Left ventricle myocardium inferior (tissue), 1 donor: Measurements from ENCODE around the gene HEXD. TPM values are rescaled to one million over a fixed set of nuclear protein-coding genes. Genes with fewer than 3 reads are reported as not detected.
"Not testable (repeated sequence)": the region's sequence is repeated elsewhere in the genome, so short reads cannot be mapped to it uniquely, and the experiment has no call there.

Source experiments
- DNase-seq: peaks from one replicate; pipeline ENCODE4 v3.0.0-alpha.2; 2020
- H3K27ac ChIP-seq: fragments of 200-600 bp; replicated peaks from 2 replicates; pipeline ENCODE4 v1.8.0; 2021
- H3K27me3 ChIP-seq: fragments of 200-600 bp; 2 replicates; pipeline ENCODE4 v1.8.0; 2021; ENCODE audit warnings: low read depth
- H3K36me3 ChIP-seq: fragments of 200-600 bp; 2 replicates; pipeline ENCODE4 v1.8.0; 2021
- H3K4me1 ChIP-seq: fragments of 200-600 bp; 2 replicates; pipeline ENCODE4 v1.8.0; 2021
- H3K4me3 ChIP-seq: fragments of 200-600 bp; 2 replicates; pipeline ENCODE4 v1.8.0; 2021; ENCODE audit warnings: mild to moderate bottlenecking, moderate library complexity
- H3K9me3 ChIP-seq: fragments of 200-600 bp; replicated peaks from 2 replicates; pipeline ENCODE4 v1.8.0; 2021
- CTCF ChIP-seq: fragments of 200-600 bp; IDR thresholded peaks from 2 replicates; pipeline ENCODE4 v1.8.0; 2021; ENCODE audit warnings: antibody characterized with exemption, mild to moderate bottlenecking, borderline replicate concordance
- intact Hi-C: fragments of 100-400 bp; cut with micrococcal nuclease; formaldehyde crosslinking; loops from one replicate; pipeline ENCODE4 v1.11.0; 2022
- total RNA-seq: library from RNA; stranded (reverse); fragmentation: NEBNext Ultra II Directional; extraction: Animal tissue kit (Norgen Biotek cat#: 25700); gene quantifications from one replicate; pipeline ENCODE4 v1.2.1, GENCODE V29; 2021
- donor health status: DM: no; HTN: yes; CAD: no; lungs with severe emphysema.

Gene HEXD
- total RNA-seq, 1 donor from 2014 or later = 14.1 TPM

GRCh38 chr17:82376042-82376730 lies 42.0 kb upstream of the HEXD start:
- TF ChIP-seq CTCF = no peak
- H3K36me3 ChIP-seq = no peaks in the 10 kb centered on the region
- H3K4me3 ChIP-seq = no peak overlapping the region
- peaks cover 92% of the 10 kb centered on the region for H3K27me3 ChIP-seq
- H3K27ac ChIP-seq = no peak overlapping the region
- H3K4me1 ChIP-seq = peaks cover 28% of the 10 kb centered on the region
- no peak for DNase-seq
- H3K9me3 ChIP-seq = no peaks in the 10 kb centered on the region
- intact Hi-C loops = no loop called here

GRCh38 chr17:82377294-82377693 lies 40.9 kb upstream of the HEXD start:
- Histone ChIP-seq H3K27me3 (peaks cover 83% of the 10 kb centered on the region), H3K4me1 (peaks cover 17% of the 10 kb centered on the region)
- DNase-seq, H3K27ac ChIP-seq, H3K9me3 ChIP-seq, H3K4me3 ChIP-seq, intact Hi-C loops, H3K36me3 ChIP-seq: not testable (repeated sequence)

GRCh38 chr17:82377924-82378740 lies 40.0 kb upstream of the HEXD start:
- no peak overlapping the region for H3K27ac ChIP-seq
- intact Hi-C loops = no loop called here
- no peak for TF ChIP-seq CTCF
- H3K27me3 ChIP-seq = peaks cover 75% of the 10 kb centered on the region
- no peaks in the 10 kb centered on the region for H3K9me3 ChIP-seq
- H3K4me1 ChIP-seq = peaks cover 9% of the 10 kb centered on the region
- H3K36me3 ChIP-seq = no peaks in the 10 kb centered on the region
- no peak for DNase-seq
- H3K4me3 ChIP-seq = no peak overlapping the region

GRCh38 chr17:82378741-82379021 lies 39.5 kb upstream of the HEXD start:
- Histone ChIP-seq H3K27me3 (peaks cover 73% of the 10 kb centered on the region), H3K36me3 (no peaks in the 10 kb centered on the region), H3K9me3 (no peaks in the 10 kb centered on the region), H3K27ac (no peak overlapping the region), H3K4me3 (no peak overlapping the region), H3K4me1 (peaks cover 7% of the 10 kb centered on the region)
- no peak for DNase-seq
- no peak for TF ChIP-seq CTCF
- intact Hi-C loops = no loop called here

- H3K4me3 ChIP-seq = no peak overlapping the region
- TF ChIP-seq CTCF = no peak
- peaks cover 29% of the 10 kb centered on the region for H3K4me1 ChIP-seq
- intact Hi-C loops = no loop called here
- DNase-seq = no peak
- H3K36me3 ChIP-seq = no peaks in the 10 kb centered on the region
- H3K27me3 ChIP-seq = peaks cover 73% of the 10 kb centered on the region
- no peaks in the 10 kb centered on the region for H3K9me3 ChIP-seq
- H3K27ac ChIP-seq = no peak overlapping the region
Observed at GRCh38 chr17:82380860-82381702, 37.1 kb upstream of the HEXD start.

- DNase-seq, H3K9me3 ChIP-seq, H3K27ac ChIP-seq, H3K4me3 ChIP-seq, H3K36me3 ChIP-seq, intact Hi-C loops: not testable (repeated sequence)
- Histone ChIP-seq H3K27me3 (peaks cover 72% of the 10 kb centered on the region), H3K4me1 (peaks cover 34% of the 10 kb centered on the region)
Observed at GRCh38 chr17:82381703-82382009, 36.5 kb upstream of the HEXD start.

GRCh38 chr17:82382220-82382932 lies 35.8 kb upstream of the HEXD start:
- DNase-seq, H3K9me3 ChIP-seq, H3K27ac ChIP-seq, intact Hi-C loops, H3K4me3 ChIP-seq, H3K36me3 ChIP-seq: not testable (repeated sequence)
- peaks cover 40% of the 10 kb centered on the region for H3K4me1 ChIP-seq
- H3K27me3 ChIP-seq = peaks cover 79% of the 10 kb centered on the region
